GM12891 (cell line): ENCODE results near the gene GRM7.
"Not testable (repeated sequence)": the region's sequence is repeated elsewhere in the genome, so short reads cannot be mapped to it uniquely, and the experiment has no call there.

Experiments
- DNase-seq: peaks from one replicate; pipeline ENCODE4 v3.0.0; 2011; ENCODE audit warnings: low spot score; ENCODE audit not compliant: insufficient read length
- FAIRE-seq: peaks from 2 replicates; lab custom pipeline; 2011; peaks lifted over from hg19 to GRCh38; lab: Jason Lieb, UNC
- PAX5 ChIP-seq: IDR thresholded peaks from 2 replicates; pipeline ENCODE4 v1.6.1; 2011; ENCODE audit warnings: low read length, moderate library complexity, mild to moderate bottlenecking; ENCODE audit not compliant: insufficient read depth, severe bottlenecking
- POLR2A ChIP-seq: IDR thresholded peaks from 2 replicates; pipeline ENCODE4 v1.6.1; 2011; ENCODE audit warnings: low read depth, low read length, control low read depth
- POLR2AphosphoS5 ChIP-seq: IDR thresholded peaks from 2 replicates; pipeline ENCODE4 v1.6.1; 2011; ENCODE audit warnings: low read depth, low read length, control low read depth
- POU2F2 ChIP-seq: IDR thresholded peaks from 2 replicates; pipeline ENCODE4 v1.6.1; 2011; ENCODE audit warnings: low read depth, mild to moderate bottlenecking, control low read depth, low read length, moderate library complexity
- SPI1 ChIP-seq: IDR thresholded peaks from 2 replicates; pipeline ENCODE4 v1.6.1; 2011; ENCODE audit warnings: low read depth, low read length, control low read depth
- TAF1 ChIP-seq: IDR thresholded peaks from 2 replicates; pipeline ENCODE4 v1.6.1; 2011; ENCODE audit warnings: low read depth, low read length, control low read depth

GRM7 gene

GRCh38 chr3:6862041-6862879 is 1.3 kb downstream of the GRM7 start:
- DNase-seq (no peak), FAIRE-seq (no peak)
- TF ChIP-seq POLR2AphosphoS5 (no peak), PAX5 (no peak), SPI1 (no peak), TAF1 (no peak), POLR2A (no peak), POU2F2 (no peak)

GRCh38 chr3:6862880-6863195 is 1.9 kb downstream of the GRM7 start:
- no peak for FAIRE-seq
- no peak for DNase-seq
- TF ChIP-seq TAF1 = no peak
- no peak for TF ChIP-seq POLR2A
- TF ChIP-seq PAX5 = no peak
- TF ChIP-seq POLR2AphosphoS5 = no peak
- no peak for TF ChIP-seq SPI1
- no peak for TF ChIP-seq POU2F2

GRCh38 chr3:6867269-6867668 is 6.4 kb downstream of the GRM7 start:
- DNase-seq = no peak
- no peak for TF ChIP-seq SPI1
- TF ChIP-seq POU2F2 = no peak
- no peak for TF ChIP-seq PAX5
- TF ChIP-seq POLR2A = no peak
- no peak for TF ChIP-seq POLR2AphosphoS5
- TF ChIP-seq TAF1 = no peak
- no peak for FAIRE-seq

GRCh38 chr3:6878731-6879130 is 17.8 kb downstream of the GRM7 start:
- FAIRE-seq (no peak), DNase-seq (no peak)
- TF ChIP-seq TAF1 (no peak), SPI1 (no peak), POU2F2 (no peak), POLR2AphosphoS5 (no peak), POLR2A (no peak), PAX5 (no peak)

GRCh38 chr3:6912240-6912639 is 51.3 kb downstream of the GRM7 start:
- FAIRE-seq (no peak), DNase-seq (no peak)
- TF ChIP-seq POU2F2 (no peak), PAX5 (no peak), TAF1 (no peak), SPI1 (no peak)

GRCh38 chr3:6915898-6916297 is 55.0 kb downstream of the GRM7 start:
- TF ChIP-seq POLR2A (no peak), POU2F2 (no peak), PAX5 (no peak), SPI1 (no peak), POLR2AphosphoS5 (no peak)
- DNase-seq (no peak), FAIRE-seq (no peak)

- DNase-seq (no peak), FAIRE-seq (no peak)
- TF ChIP-seq POLR2A (no peak), SPI1 (no peak), POU2F2 (no peak), TAF1 (no peak), PAX5 (no peak)
Measured at GRCh38 chr3:6921066-6921465, 60.2 kb downstream of the GRM7 start.

GRCh38 chr3:6921876-6922275 is 61.0 kb downstream of the GRM7 start:
- no peak for TF ChIP-seq PAX5
- TF ChIP-seq POU2F2 = no peak
- TF ChIP-seq POLR2A = no peak
- TF ChIP-seq SPI1 = no peak
- TF ChIP-seq POLR2AphosphoS5 = no peak
- no peak for TF ChIP-seq TAF1
- DNase-seq (no peak), FAIRE-seq (no peak)

- TF ChIP-seq SPI1 = no peak
- no peak for TF ChIP-seq POU2F2
- TF ChIP-seq TAF1 = no peak
- TF ChIP-seq POLR2A = no peak
- no peak for TF ChIP-seq PAX5
- FAIRE-seq = no peak
- no peak for DNase-seq
Measured at GRCh38 chr3:6928064-6928463, 67.1 kb downstream of the GRM7 start.

GRCh38 chr3:6929918-6930317 is 69.0 kb downstream of the GRM7 start:
- no peak for TF ChIP-seq PAX5
- TF ChIP-seq POLR2A = no peak
- TF ChIP-seq POU2F2 = no peak
- TF ChIP-seq POLR2AphosphoS5 = no peak
- no peak for TF ChIP-seq TAF1
- no peak for TF ChIP-seq SPI1
- FAIRE-seq (no peak), DNase-seq (no peak)

GRCh38 chr3:6935418-6935817 is 74.5 kb downstream of the GRM7 start:
- FAIRE-seq, DNase-seq: not testable (repeated sequence)
